GM19043 (cell line): ENCODE results near the gene CHAD.

Experiments used
- ATAC-seq: cut with Tn5 transposase; IDR thresholded peaks from one replicate; pipeline ENCODE4 v1.9.1; 2021; ENCODE audit warnings: low read depth; ENCODE audit not compliant: unreplicated experiment

The CHAD gene, protein sequence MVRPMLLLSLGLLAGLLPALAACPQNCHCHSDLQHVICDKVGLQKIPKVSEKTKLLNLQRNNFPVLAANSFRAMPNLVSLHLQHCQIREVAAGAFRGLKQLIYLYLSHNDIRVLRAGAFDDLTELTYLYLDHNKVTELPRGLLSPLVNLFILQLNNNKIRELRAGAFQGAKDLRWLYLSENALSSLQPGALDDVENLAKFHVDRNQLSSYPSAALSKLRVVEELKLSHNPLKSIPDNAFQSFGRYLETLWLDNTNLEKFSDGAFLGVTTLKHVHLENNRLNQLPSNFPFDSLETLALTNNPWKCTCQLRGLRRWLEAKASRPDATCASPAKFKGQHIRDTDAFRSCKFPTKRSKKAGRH

GRCh38 chr17:50468304-50469207 lies at the start of gene CHAD:
Gene CHAD, minus strand, starts transcription at chr17:50468880. Its CDS starts 67 bp downstream, at chr17:50468813.
- ATAC-seq: no peak

- no peak for ATAC-seq
Observed at GRCh38 chr17:50517504-50518383, 49.1 kb upstream of the CHAD start.

DNA sequence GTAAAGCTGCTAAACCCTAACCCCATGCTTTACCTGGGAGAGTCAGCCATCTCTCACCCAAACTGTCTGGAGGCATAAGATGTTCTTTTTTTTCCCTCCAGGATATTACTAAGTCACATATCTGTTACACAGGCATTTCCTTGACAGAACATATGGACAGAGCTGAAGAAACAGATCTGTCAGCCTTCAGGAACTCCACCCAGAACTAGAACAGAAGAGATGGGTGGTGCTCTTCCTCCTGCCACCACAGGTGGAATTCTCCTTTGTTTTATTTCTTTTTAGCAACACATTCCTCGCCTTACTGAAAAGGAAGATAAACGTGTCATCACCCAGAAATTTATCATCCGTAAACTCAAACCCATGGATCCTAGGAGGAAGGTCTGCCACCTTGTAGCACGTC lies 48.3 kb upstream of the CHAD start:
- no peak for ATAC-seq

DNA sequence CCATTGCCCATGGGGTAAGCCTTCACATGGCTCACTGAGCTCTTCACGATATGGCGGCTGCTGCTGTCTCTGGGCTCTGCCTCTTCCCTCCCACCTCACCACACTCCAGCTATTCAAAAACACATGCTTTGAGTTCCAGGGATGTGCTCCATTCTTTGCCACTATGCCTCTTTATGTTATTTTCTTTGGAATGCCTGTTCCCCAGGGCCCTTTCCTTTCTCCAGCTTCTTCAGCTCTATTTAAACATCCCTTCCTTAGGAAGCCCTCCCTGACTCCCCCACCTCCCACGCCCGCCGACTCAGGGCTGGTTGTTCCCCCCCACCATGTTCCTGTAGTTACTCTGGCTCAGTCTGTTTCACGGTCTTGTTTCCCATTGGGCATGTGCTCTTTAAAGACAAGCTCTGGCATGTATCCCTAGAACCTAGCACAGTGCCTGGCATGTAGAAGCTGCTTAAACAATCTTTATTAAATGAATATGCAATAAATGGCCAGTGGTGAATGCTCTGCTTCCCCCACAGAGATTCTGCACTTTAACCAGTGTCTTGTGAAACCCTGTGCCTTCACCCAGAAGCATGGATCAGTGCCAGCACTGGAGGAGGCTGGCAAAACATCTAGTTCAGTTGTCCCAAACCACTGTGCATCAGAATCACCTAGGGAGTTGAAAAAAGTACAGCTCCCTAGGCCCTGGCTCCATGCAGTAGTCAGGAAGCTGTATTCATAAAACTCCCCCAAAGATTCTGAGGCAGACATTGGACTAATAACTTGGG lies 46.4 kb upstream of the CHAD start:
- ATAC-seq: no peak

DNA sequence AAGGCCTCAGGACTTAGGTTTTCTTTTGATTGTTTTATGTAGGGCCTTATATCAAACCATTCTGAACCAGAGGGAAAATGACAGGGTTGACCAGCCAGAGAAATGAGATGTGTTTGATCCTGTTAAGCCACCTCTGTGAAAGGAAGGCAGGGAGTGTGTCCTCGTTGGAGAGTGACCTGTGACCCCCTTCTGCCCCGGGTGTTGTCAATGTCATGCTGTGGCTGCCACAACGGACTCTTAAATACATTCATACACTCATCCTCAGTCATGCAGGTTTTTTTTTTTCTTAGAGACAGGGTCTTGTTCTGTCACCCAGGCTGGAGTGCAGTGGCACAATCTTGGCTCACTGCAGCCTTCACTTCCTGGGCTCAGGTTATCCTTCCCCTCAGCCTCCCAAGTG lies 45.7 kb upstream of the CHAD start:
- ATAC-seq: no peak

DNA sequence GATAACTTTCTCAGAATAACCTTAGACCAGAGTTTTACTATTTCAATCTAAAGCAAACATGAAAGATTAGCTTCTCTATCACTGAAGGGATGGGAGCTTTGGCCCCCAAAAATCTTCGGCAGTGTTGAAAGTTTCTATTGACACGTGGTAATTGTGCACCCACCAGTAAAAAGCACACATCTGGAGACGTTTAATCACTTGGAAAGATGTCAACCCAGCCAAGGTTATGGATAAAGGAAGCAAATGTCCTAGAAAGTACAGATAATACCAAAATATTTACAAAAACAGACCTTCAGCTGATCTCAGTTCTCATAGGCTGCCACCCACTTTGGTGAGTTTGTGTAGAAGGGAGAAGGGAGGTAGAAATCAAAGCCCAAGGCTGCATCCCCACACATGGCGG lies 44.8 kb upstream of the CHAD start:
- no peak for ATAC-seq

GRCh38 chr17:50511058-50511457 lies 42.4 kb upstream of the CHAD start:
- ATAC-seq: peak; percentile 79

- no peak for ATAC-seq
Observed at GRCh38 chr17:50508573-50509460, 40.1 kb upstream of the CHAD start.

DNA sequence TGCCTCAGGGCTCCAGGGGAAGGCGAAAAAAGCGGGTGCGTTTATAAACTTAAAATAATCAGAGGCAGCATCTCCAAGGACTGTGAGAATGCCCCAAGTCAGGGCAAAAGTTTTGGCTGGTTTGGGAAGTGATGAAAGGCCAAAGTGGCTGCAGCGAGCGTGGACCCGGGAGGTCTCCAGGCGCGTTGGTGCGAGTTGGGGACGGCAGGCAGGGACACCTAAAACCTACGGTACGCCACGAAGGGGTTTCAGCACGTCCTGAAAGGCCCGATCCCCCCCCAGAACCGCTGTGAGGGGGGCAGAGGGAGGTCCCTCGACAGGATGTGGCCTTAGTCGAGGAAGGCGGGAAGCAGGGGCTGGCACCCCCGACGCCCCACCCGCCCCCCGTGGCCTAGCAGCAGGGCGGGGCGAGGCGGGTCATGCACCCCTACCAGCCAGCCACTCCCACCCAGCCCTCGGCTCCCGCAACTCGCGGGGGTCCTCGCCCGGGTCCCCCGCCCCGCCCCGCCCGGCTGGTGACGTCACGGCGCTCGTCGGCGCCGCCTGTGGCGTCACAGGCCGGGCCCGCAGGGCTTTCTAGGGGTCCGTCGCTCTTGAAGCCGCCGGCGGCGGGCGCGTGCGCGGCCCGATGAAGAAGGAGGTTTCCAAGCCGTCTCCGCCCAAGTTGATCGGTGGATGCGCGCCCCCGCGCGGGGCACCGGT lies 39.3 kb upstream of the CHAD start, which contains the start of gene MYCBPAP:
MYCBPAP (plus strand) TSS at position 569 of the 702 bp plus-strand sequence. CDS start 236 bp downstream, outside the sequence.
- ATAC-seq: no peak

GRCh38 chr17:50506298-50506697 lies 37.6 kb upstream of the CHAD start:
- no peak for ATAC-seq

GRCh38 chr17:50505591-50506130 lies 37.0 kb upstream of the CHAD start:
- ATAC-seq: no peak

DNA sequence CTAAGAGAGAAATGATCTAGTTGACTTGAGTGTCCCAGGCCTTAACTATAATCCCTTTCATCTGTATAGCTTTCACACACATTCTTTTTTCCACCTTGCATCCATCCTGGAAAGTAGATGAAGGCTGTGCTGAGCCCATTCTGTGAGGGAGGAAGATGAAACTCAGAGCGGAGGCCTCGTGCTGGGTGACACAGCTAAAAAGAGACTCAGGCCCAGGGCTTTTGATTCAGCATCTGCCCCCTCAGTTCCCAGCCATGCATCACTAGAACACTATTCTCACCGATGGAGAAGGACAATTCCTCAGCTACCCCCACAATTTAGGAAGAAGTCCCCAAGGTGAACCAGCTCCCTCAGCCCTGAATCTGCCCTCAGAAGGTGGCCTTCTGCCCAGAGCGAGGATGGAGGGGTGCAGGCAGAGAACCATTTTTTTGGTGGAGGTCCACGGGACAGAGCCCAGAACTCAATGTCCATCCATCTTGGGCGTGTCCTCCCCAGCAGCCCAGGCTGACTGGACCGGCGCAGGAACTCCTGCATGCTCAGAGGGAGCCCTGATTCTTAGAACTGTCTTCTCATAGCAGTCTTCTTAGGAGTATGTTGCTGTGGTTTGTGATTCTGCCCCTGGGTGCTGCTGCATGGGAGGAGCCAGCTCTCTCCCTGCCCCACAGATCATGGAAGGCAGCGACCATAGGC lies 33.8 kb upstream of the CHAD start:
- ATAC-seq: no peak

DNA sequence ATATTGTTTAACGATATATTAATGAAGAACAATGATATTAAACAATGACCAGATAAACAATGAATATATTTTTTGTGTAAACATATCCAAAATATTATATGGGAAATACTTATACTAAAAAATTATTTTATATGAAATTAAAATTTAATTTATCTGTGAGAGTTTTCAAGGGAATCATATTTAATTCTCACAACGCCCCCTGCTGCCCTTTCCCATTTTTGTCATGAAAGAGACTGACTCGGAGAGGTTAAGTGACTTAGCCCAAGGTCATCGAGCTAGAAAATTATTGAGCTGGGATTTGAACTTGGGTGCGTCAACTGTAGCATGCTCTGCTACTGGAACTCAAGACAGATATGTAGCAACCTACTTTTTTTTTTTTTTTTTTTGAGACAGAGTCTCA lies 32.4 kb upstream of the CHAD start:
- no peak for ATAC-seq

DNA sequence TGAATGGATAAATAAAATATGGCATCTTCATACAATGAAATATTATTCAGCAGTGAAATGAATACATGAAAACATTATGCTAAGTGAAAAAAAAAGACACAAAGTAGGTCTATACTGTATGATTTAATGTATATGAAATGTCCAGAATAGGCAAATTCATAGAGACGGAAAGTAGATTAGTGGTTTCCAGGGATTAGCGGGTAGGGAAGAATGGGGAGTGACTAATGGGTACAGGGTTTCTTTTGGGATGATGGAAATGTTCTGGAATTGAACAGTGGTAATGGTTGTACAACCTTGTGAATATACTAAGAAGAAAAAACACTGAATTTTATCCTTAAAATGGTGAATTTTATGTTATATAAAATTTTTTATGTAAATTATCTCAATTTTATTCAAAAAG lies 31.0 kb upstream of the CHAD start:
- ATAC-seq: no peak

- no peak for ATAC-seq
Observed at GRCh38 chr17:50499270-50499669, 30.6 kb upstream of the CHAD start.

DNA sequence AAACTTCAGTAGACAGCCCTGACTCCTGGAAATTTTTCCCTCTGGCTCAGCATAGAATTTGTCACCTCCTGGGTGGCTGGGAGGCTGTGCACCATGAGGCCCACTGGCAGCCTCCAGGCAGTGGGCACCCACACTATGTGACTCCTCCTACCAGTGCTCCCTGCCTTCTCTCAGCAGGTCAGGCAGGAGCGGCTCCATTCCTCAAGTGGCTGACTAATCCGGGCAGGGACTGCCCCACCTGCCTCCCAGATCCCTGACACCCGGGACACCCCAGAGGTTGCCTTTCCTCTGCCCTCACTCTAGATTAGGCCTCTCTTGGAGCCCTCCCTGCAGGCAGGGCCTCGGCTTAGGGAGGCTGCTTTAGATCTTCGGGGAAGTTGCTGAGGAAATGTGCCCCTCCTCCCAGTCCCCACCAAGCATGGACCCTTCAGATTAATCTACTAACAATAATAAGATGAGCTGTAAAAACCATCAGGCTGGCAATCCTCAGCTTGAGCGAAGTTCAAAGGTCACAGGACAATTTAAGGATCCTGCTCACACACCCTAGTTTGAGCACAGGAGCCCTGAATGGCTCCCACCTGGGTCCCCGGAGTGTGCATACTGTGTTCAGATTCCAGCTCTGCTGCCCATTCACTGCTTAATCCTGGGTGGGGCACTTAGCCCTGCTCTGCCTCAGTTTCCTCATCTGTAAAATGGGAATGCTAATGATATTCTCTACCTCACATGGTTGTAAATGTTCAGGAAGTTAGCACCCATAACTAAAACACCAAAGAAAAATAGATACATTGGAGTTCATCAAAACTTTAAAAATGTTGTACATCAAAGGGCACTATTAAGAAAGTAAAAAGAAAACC lies 29.6 kb upstream of the CHAD start:
- ATAC-seq: no peak

DNA sequence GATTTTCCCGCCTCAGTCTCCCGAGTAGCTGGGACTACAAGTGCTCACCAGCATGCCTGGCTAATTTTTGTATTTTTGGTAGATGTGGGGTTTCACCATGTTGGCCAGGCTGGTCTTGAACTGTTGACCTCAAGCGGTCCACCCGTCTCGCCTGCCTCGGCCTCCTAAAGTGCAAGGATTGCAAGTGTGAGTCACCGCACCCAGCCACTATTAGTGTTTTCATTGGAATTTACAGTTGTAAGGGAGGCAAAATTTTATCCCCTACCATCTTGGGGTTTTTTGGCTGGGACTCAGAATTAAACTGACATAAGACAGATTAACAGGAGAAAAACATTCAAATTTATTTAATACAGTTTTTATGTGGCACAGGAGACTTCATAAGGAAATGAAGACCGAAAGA lies 27.2 kb upstream of the CHAD start:
- ATAC-seq: no peak
